ENCODE measurements around the gene GMDS.
A peak's percentile ranks its signal among the peaks of the same experiment; 100 is the strongest.

The GMDS gene

DNA sequence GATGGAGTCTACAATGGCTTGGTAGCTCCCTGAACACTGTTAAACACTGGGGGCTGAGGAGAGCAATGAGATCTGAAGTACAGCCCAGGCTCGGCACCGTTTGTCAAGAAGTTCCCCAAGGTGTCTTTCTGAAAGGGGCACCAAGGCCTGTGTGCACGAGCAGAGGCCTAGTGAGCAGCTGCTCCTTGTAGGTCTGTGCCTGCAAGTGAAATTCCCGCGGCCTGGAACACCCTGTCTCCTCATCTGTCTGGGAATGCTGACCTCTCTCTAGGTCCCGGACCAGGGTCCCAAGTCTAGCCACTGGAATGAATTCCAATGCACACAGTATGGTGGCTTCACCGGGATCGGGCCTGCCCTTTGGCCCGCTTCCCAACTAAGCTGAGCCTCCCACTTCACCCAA is 500.9 kb downstream of the GMDS start:
- no peak overlapping the region for H2AFZ ChIP-seq (ENCODE audit: low read depth, low read length)
- no peaks in the 10 kb centered on the region for H3K36me3 ChIP-seq (replicated peaks; ENCODE audit: low read depth, low read length)
- H3K9ac ChIP-seq (ENCODE audit: low read length), result no peak overlapping the region
- H3K27me3 ChIP-seq (ENCODE audit: low read depth, low read length), result no peaks in the 10 kb centered on the region
- peaks cover 17% of the 10 kb centered on the region for H3K4me1 ChIP-seq (ENCODE audit: low read length)
- no peaks in the 10 kb centered on the region for H3K9me3 ChIP-seq (ENCODE audit: insufficient read depth, low read length)
- H4K20me1 ChIP-seq (ENCODE audit: insufficient read depth, low read length), result no peaks in the 10 kb centered on the region
- H3K79me2 ChIP-seq (ENCODE audit: low read length), result no peaks in the 10 kb centered on the region
- no peak overlapping the region for H3K27ac ChIP-seq (ENCODE audit: low read length)
- no peak overlapping the region for H3K4me3 ChIP-seq (ENCODE audit: low read length)
- no peak overlapping the region for H3K4me2 ChIP-seq (ENCODE audit: low read length)
- TF ChIP-seq CTCF (IDR thresholded peaks at IDR 0.05; ENCODE audit: low read depth, low read length), result no peak
- TF ChIP-seq EZH2phosphoT487 (IDR thresholded peaks at IDR 0.05; ENCODE audit: low read depth), result no peak

DNA sequence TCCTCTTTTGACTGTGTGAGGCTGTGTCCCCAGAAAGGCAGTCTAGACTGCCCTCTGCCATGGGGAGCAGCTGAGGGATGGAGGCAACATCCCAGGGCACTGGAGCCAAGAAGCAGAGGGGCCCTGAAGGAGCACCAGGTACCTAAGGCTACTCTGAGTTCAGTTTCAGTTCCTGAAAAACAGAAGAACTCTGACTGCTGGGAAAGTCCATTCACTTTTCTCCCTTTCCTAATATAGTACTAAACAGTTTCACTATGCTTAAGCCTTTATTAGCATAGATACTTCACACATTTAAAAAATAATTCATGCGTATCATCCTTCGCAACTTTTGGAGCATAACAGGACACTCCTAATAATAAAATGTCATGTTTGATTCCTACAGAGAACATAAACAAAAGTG is 505.7 kb downstream of the GMDS start:
- Histone ChIP-seq H3K4me2 (ENCODE audit: low read length) (peak overlapping the region; percentile 89), H3K36me3 (replicated peaks; ENCODE audit: low read depth, low read length) (no peaks in the 10 kb centered on the region), H4K20me1 (ENCODE audit: insufficient read depth, low read length) (no peaks in the 10 kb centered on the region), H3K79me2 (ENCODE audit: low read length) (peaks cover 9% of the 10 kb centered on the region; the same call in 1 of the 2 replicates), H3K27me3 (ENCODE audit: low read depth, low read length) (no peaks in the 10 kb centered on the region), H3K9me3 (ENCODE audit: insufficient read depth, low read length) (no peaks in the 10 kb centered on the region), H3K4me3 (ENCODE audit: low read length) (peak overlapping the region; percentile 71), H3K4me1 (ENCODE audit: low read length) (peaks cover 56% of the 10 kb centered on the region), H3K9ac (ENCODE audit: low read length) (peak overlapping the region; percentile 86), H2AFZ (ENCODE audit: low read depth, low read length) (no peak overlapping the region), H3K27ac (ENCODE audit: low read length) (peak overlapping the region; percentile 97)
- TF ChIP-seq CTCF (IDR thresholded peaks at IDR 0.05; ENCODE audit: low read depth, low read length), result no peak
- 0 out of 2 replicates have a peak, but pooled peaks have one; percentile 42 for TF ChIP-seq EZH2phosphoT487 (IDR thresholded peaks at IDR 0.05; ENCODE audit: low read depth)

- Histone ChIP-seq H3K79me2 (ENCODE audit: low read length) (peaks cover 9% of the 10 kb centered on the region; the same call in 1 of the 2 replicates), H3K36me3 (replicated peaks; ENCODE audit: low read depth, low read length) (no peaks in the 10 kb centered on the region), H3K4me3 (ENCODE audit: low read length) (peak overlapping the region; percentile 71), H3K27ac (ENCODE audit: low read length) (peak overlapping the region; percentile 97), H3K4me2 (ENCODE audit: low read length) (peak overlapping the region; percentile 89), H4K20me1 (ENCODE audit: insufficient read depth, low read length) (no peaks in the 10 kb centered on the region), H2AFZ (ENCODE audit: low read depth, low read length) (no peak overlapping the region), H3K9ac (ENCODE audit: low read length) (peak overlapping the region; percentile 86), H3K4me1 (ENCODE audit: low read length) (peaks cover 56% of the 10 kb centered on the region), H3K27me3 (ENCODE audit: low read depth, low read length) (no peaks in the 10 kb centered on the region), H3K9me3 (ENCODE audit: insufficient read depth, low read length) (no peaks in the 10 kb centered on the region)
- TF ChIP-seq EZH2phosphoT487 (IDR thresholded peaks at IDR 0.05; ENCODE audit: low read depth) (no peak), CTCF (IDR thresholded peaks at IDR 0.05; ENCODE audit: low read depth, low read length) (0 out of 2 replicates have a peak, but pooled peaks have one; percentile 4)
Measured at GRCh38 chr6:1739220-1739619, 506.2 kb downstream of the GMDS start.

DNA sequence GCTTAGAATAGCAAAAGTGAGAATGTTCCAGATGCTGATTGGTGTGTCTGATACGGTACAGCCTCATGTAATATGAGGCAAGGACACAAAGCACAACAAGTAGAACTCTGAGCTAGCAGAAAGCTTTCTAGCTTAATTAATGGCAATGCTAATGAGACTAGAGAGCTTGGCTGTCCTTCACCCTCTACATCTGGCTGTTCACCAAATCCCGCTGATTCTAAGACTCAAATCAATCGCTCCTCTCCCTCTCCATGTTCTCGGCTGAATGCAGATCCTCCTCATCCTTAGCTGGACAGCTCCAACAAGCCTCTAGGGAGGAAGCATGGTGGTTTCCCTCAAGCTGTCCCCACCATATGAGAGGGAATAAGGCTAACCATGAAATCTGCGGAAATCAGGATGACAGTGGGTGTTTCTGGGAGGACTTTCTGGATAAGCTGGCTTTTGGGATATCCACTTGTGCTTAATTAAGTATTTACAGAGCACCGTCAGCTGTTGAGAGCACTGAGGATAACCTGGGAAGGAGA is 506.8 kb downstream of the GMDS start:
- H2AFZ ChIP-seq (ENCODE audit: low read depth, low read length), result peak overlapping the region; percentile 16; the same call in 1 of the 2 replicates
- TF ChIP-seq EZH2phosphoT487 (IDR thresholded peaks at IDR 0.05; ENCODE audit: low read depth), result no peak
- TF ChIP-seq CTCF (IDR thresholded peaks at IDR 0.05; ENCODE audit: low read depth, low read length), result no peak
- peaks cover 56% of the 10 kb centered on the region for H3K4me1 ChIP-seq (ENCODE audit: low read length)
- H3K36me3 ChIP-seq (replicated peaks; ENCODE audit: low read depth, low read length), result no peaks in the 10 kb centered on the region
- H3K27me3 ChIP-seq (ENCODE audit: low read depth, low read length), result no peaks in the 10 kb centered on the region
- peak overlapping the region; percentile 89 for H3K4me2 ChIP-seq (ENCODE audit: low read length)
- peaks cover 9% of the 10 kb centered on the region; the same call in 1 of the 2 replicates for H3K79me2 ChIP-seq (ENCODE audit: low read length)
- peak overlapping the region; percentile 71 for H3K4me3 ChIP-seq (ENCODE audit: low read length)
- peak overlapping the region; percentile 86 for H3K9ac ChIP-seq (ENCODE audit: low read length)
- H3K9me3 ChIP-seq (ENCODE audit: insufficient read depth, low read length), result no peaks in the 10 kb centered on the region
- H3K27ac ChIP-seq (ENCODE audit: low read length), result peak overlapping the region; percentile 97
- no peaks in the 10 kb centered on the region for H4K20me1 ChIP-seq (ENCODE audit: insufficient read depth, low read length)

Data from OCI-LY3 (cell line).